H9 (cell line): ENCODE results near the gene EXOSC10. TPM values are rescaled to one million over a fixed set of nuclear protein-coding genes. Genes with fewer than 3 reads are reported as not detected.
A peak's percentile ranks its signal among the peaks of the same experiment; 100 is the strongest.

ENCODE experiments used
- DNase-seq: peaks from one replicate; pipeline ENCODE4 v3.0.0-alpha.2; 2017
- H2AFZ ChIP-seq: one replicate; pipeline ENCODE4 v1.6.1; 2013; ENCODE audit warnings: mild to moderate bottlenecking, low read length, control low read depth, moderate library complexity
- H2AK5ac ChIP-seq: 2 replicates; pipeline ENCODE4 v1.6.1; 2013; ENCODE audit warnings: low read length, control low read depth, mixed read lengths; ENCODE audit not compliant: insufficient read length
- H2BK120ac ChIP-seq: one replicate; pipeline ENCODE4 v1.6.1; 2013; ENCODE audit warnings: low read depth, mild to moderate bottlenecking, low read length, control low read depth, inconsistent platforms; ENCODE audit not compliant: poor library complexity, severe bottlenecking
- H2BK12ac ChIP-seq: 2 replicates; pipeline ENCODE4 v1.6.1; 2013; ENCODE audit warnings: low read length, control low read depth, mixed read lengths, low read depth; ENCODE audit not compliant: insufficient read length
- H2BK15ac ChIP-seq: 2 replicates; pipeline ENCODE4 v1.6.1; 2013; ENCODE audit warnings: low read depth, low read length, control low read depth
- H2BK20ac ChIP-seq: one replicate; pipeline ENCODE4 v1.6.1; 2013; ENCODE audit warnings: low read depth, mild to moderate bottlenecking, low read length, control low read depth, inconsistent platforms; ENCODE audit not compliant: poor library complexity, severe bottlenecking
- H2BK5ac ChIP-seq: 2 replicates; pipeline ENCODE4 v1.6.1; 2013; ENCODE audit warnings: low read length, control low read depth, mixed read lengths; ENCODE audit not compliant: insufficient read length
- H3K14ac ChIP-seq: 2 replicates; pipeline ENCODE4 v1.6.1; 2013; ENCODE audit warnings: low read length, control low read depth; ENCODE audit not compliant: insufficient read depth
- H3K18ac ChIP-seq: 2 replicates; pipeline ENCODE4 v1.6.1; 2013; ENCODE audit warnings: low read depth, mild to moderate bottlenecking, mixed read lengths, low read length, control low read depth; ENCODE audit not compliant: insufficient read length
- H3K23ac ChIP-seq: 2 replicates; pipeline ENCODE4 v1.6.1; 2013; ENCODE audit warnings: low read length, control low read depth, mixed read lengths, low read depth; ENCODE audit not compliant: insufficient read length
- H3K23me2 ChIP-seq: 2 replicates; pipeline ENCODE4 v1.6.1; 2013; ENCODE audit warnings: low read depth, mild to moderate bottlenecking, mixed read lengths, low read length, control low read depth; ENCODE audit not compliant: insufficient read length, poor library complexity, severe bottlenecking
- H3K27ac ChIP-seq: 2 replicates; pipeline ENCODE4 v1.5.1; 2013; ENCODE audit warnings: low read length, control low read depth, mixed read lengths, low read depth; ENCODE audit not compliant: insufficient read length
- H3K27me3 ChIP-seq: 2 replicates; pipeline ENCODE4 v1.6.1; 2013; ENCODE audit warnings: low read length, control low read depth, inconsistent platforms; ENCODE audit not compliant: insufficient read depth
- H3K4ac ChIP-seq: 2 replicates; pipeline ENCODE4 v1.6.1; 2013; ENCODE audit warnings: low read depth, mild to moderate bottlenecking, control low read depth, inconsistent platforms, low read length, moderate library complexity
- H3K4me1 ChIP-seq: 2 replicates; pipeline ENCODE4 v1.6.1; 2013; ENCODE audit warnings: low read length, control low read depth, inconsistent platforms; ENCODE audit not compliant: insufficient read depth
- H3K4me2 ChIP-seq: 2 replicates; pipeline ENCODE4 v1.6.1; 2013; ENCODE audit warnings: low read length, control low read depth, mixed read lengths; ENCODE audit not compliant: insufficient read length, insufficient read depth
- H3K56ac ChIP-seq: 2 replicates; pipeline ENCODE4 v1.6.1; 2013; ENCODE audit warnings: low read depth, mild to moderate bottlenecking, mixed read lengths, low read length, control low read depth; ENCODE audit not compliant: insufficient read length
- H3K79me1 ChIP-seq: 2 replicates; pipeline ENCODE4 v1.6.1; 2013; ENCODE audit warnings: low read depth, mild to moderate bottlenecking, moderate library complexity, low read length, control low read depth, inconsistent platforms; ENCODE audit not compliant: insufficient read depth, poor library complexity, severe bottlenecking
- H3K79me2 ChIP-seq: 2 replicates; pipeline ENCODE4 v1.6.1; 2013; ENCODE audit warnings: low read length, control low read depth, inconsistent platforms; ENCODE audit not compliant: insufficient read depth
- H3K9ac ChIP-seq: 2 replicates; pipeline ENCODE4 v1.6.1; 2013; ENCODE audit warnings: low read length, control low read depth, mixed read lengths; ENCODE audit not compliant: insufficient read length; ENCODE audit errors: extremely low read depth
- H3K9me3 ChIP-seq: one replicate; pipeline ENCODE4 v1.6.1; 2013; ENCODE audit warnings: low read depth, low read length, inconsistent platforms; ENCODE audit not compliant: control insufficient read depth
- H3T11ph ChIP-seq: one replicate; pipeline ENCODE4 v1.6.1; 2013; ENCODE audit warnings: mild to moderate bottlenecking, low read length, control low read depth, inconsistent platforms
- H4K20me1 ChIP-seq: one replicate; pipeline ENCODE4 v1.6.1; 2013; ENCODE audit not compliant: control insufficient read depth, insufficient read length, insufficient read depth
- H4K5ac ChIP-seq: 2 replicates; pipeline ENCODE4 v1.6.1; 2013; ENCODE audit warnings: low read depth, mild to moderate bottlenecking, mixed read lengths, low read length, control low read depth; ENCODE audit not compliant: insufficient read length
- H4K8ac ChIP-seq: replicated peaks from 2 replicates; pipeline ENCODE4 v1.6.1; 2013; ENCODE audit warnings: low read length, control low read depth, mixed read lengths, low read depth; ENCODE audit not compliant: insufficient read length
- H4K91ac ChIP-seq: 2 replicates; pipeline ENCODE4 v1.6.1; 2013; ENCODE audit warnings: low read depth, mild to moderate bottlenecking, moderate library complexity, mixed read lengths, low read length, control low read depth; ENCODE audit not compliant: insufficient read length
- H3K27ac Mint-ChIP-seq, 3 experiments: 2 replicates in 2 of 3; 3 replicates in 1 of 3; pipeline ENCODE4 v1.8.0; 2020 to 2021; ENCODE audit warnings: mixed read lengths in 3 of 3, mild to moderate bottlenecking in 1 of 3, moderate library complexity in 1 of 3
- H3K27me3 Mint-ChIP-seq: 2 replicates; pipeline ENCODE4 v1.8.0; 2021; ENCODE audit warnings: low read depth, mild to moderate bottlenecking, moderate library complexity, mixed read lengths
- H3K36me3 Mint-ChIP-seq, 3 experiments: 2 replicates in 2 of 3; 3 replicates in 1 of 3; pipeline ENCODE4 v1.8.0; 2020 to 2021; ENCODE audit warnings: low read depth in 3 of 3, mixed read lengths in 3 of 3; ENCODE audit not compliant: insufficient read depth in 1 of 3
- H3K4me1 Mint-ChIP-seq, 2 experiments: 2 replicates each; pipeline ENCODE4 v1.8.0; 2020; ENCODE audit warnings: mixed read lengths in 2 of 2
- H3K4me3 Mint-ChIP-seq, 2 experiments: 2 replicates in 1 of 2; 3 replicates in 1 of 2; pipeline ENCODE4 v1.8.0; 2020 to 2021; ENCODE audit warnings: mild to moderate bottlenecking in 2 of 2, mixed read lengths in 2 of 2, moderate library complexity in 1 of 2
- H3K9me3 Mint-ChIP-seq, 2 experiments: 2 replicates in 1 of 2; 3 replicates in 1 of 2; pipeline ENCODE4 v1.8.0; 2020; ENCODE audit warnings: mild to moderate bottlenecking in 2 of 2, mixed read lengths in 2 of 2, moderate library complexity in 1 of 2
- WGBS: extraction: QIAGEN DNeasy Blood & Tissue Kit; methylation state at CpG from one replicate; pipeline ENCODE4 v1.1.7; 2013; ENCODE audit warnings: missing lambda C conversion rate, low lambda C conversion rate, mixed read lengths; ENCODE audit not compliant: insufficient read length; ENCODE audit errors: extremely low coverage; 5-methylcytosine and 5-hydroxymethylcytosine counted together
- total RNA-seq: library from RNA; stranded (reverse); gene quantifications from 2 replicates; pipeline ENCODE4 v1.2.1, GENCODE V29; 2021
- TF ChIP-seq, protein P1 (sequence below): fragments of 200-600 bp; sonication (generic); conservative IDR thresholded peaks from 3 replicates; pipeline ENCODE4 v1.8.0; 2021; ENCODE audit warnings: antibody characterized with exemption, mild to moderate bottlenecking

Gene EXOSC10
- total RNA-seq, 1 experiment from 2014 or later: 83.4 TPM

DNA sequence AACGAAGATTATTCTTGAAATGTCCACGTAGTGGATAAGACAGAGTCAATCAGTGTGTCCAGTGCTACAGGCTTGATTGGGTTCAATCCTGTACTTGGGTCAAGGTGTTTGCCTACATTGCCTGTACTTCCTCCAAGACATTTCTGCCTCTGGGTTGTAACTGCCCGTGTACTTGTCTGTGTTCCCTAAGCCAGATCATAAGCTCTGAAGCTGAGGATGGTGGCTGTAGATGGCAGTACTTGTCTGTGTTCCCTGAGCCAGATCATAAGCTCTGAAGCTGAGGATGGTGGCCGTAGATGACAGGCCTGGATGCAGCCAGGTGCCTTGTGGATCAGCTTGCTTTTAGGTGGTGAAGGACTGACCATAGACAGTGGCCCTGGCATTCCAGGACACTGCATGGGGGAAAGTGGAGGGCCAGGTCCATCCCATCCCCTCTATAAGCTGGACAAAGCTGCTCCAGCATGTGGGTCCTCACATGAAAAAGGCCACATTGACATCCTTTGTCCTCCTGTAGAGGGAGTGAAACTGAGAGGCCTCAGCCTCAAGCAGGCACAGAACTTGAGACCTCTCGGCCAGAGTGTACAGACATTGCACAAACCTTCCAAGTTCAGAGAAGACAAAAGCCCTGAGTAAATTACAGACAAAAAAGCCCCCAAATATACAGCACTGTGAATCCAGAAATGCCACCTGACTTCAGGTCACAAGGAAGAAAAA is 37.9 kb downstream of the EXOSC10 start:
- Histone ChIP-seq H3K23ac (no peak overlapping the region), H2BK12ac (no peak overlapping the region), H2BK15ac (no peak overlapping the region), H3K56ac (no peak overlapping the region), H3K4me1 (no peaks in the 10 kb centered on the region), H3K4ac (no peak overlapping the region), H3K9me3 (no peaks in the 10 kb centered on the region), H2BK20ac (no peak overlapping the region), H2BK120ac (no peak overlapping the region), H4K20me1 (no peaks in the 10 kb centered on the region), H3K9ac (no peak overlapping the region), H2BK5ac (no peak overlapping the region), H3K27ac (no peak overlapping the region), H3K14ac (no peak overlapping the region), H3K18ac (no peak overlapping the region), H3K4me2 (no peak overlapping the region), H2AK5ac (no peak overlapping the region), H3T11ph (no peak overlapping the region), H3K23me2 (peaks cover 7% of the 10 kb centered on the region), H3K79me1 (no peaks in the 10 kb centered on the region), H4K91ac (no peak overlapping the region), H2AFZ (no peak overlapping the region), H4K8ac (no peak overlapping the region), H3K27me3 (no peaks in the 10 kb centered on the region), H3K79me2 (peaks cover 2% of the 10 kb centered on the region; the same call in 1 of the 2 replicates), H4K5ac (no peak overlapping the region)
- no CpG with 5 or more reads among the region's 5 CpGs for WGBS
- TF ChIP-seq, protein P1, sequence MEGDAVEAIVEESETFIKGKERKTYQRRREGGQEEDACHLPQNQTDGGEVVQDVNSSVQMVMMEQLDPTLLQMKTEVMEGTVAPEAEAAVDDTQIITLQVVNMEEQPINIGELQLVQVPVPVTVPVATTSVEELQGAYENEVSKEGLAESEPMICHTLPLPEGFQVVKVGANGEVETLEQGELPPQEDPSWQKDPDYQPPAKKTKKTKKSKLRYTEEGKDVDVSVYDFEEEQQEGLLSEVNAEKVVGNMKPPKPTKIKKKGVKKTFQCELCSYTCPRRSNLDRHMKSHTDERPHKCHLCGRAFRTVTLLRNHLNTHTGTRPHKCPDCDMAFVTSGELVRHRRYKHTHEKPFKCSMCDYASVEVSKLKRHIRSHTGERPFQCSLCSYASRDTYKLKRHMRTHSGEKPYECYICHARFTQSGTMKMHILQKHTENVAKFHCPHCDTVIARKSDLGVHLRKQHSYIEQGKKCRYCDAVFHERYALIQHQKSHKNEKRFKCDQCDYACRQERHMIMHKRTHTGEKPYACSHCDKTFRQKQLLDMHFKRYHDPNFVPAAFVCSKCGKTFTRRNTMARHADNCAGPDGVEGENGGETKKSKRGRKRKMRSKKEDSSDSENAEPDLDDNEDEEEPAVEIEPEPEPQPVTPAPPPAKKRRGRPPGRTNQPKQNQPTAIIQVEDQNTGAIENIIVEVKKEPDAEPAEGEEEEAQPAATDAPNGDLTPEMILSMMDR: no peak
- Mint-ChIP-seq H3K27me3 (no peaks in the 10 kb centered on the region), H3K36me3 (peaks cover 37 to 68% (median 39%) of the 10 kb centered on the region in 3 experiments), H3K4me1 (peaks cover 13 to 19% of the 10 kb centered on the region in 2 experiments), H3K27ac (peak overlapping the region in 1 of 3 experiments; percentile 23; a peak in 1 of 7 replicates), H3K4me3 (peak overlapping the region; percentile 41 to 48; a peak in 3 of 5 replicates), H3K9me3 (no peaks in the 10 kb centered on the region)
- no peak for DNase-seq
